Osteocyte (in vitro differentiated cells): ENCODE data around the gene STAP2. TPM values are rescaled to one million over a fixed set of nuclear protein-coding genes. Genes with fewer than 3 reads are reported as not detected.
A peak's percentile ranks its signal among the peaks of the same experiment; 100 is the strongest.

Experiments
- DNase-seq: peaks from one replicate; pipeline ENCODE4 v3.0.0; 2021; ENCODE audit warnings: mixed read lengths; ENCODE audit not compliant: unreplicated experiment; ENCODE audit errors: extremely low spot score
- H3K27ac Mint-ChIP-seq: one replicate; pipeline ENCODE4 v1.8.0; 2021; ENCODE audit warnings: mild to moderate bottlenecking, mixed read lengths; ENCODE audit not compliant: unreplicated experiment
- H3K27me3 Mint-ChIP-seq: one replicate; pipeline ENCODE4 v1.8.0; 2021; ENCODE audit warnings: mixed read lengths; ENCODE audit not compliant: unreplicated experiment
- H3K36me3 Mint-ChIP-seq: one replicate; pipeline ENCODE4 v1.8.0; 2021; ENCODE audit warnings: mixed read lengths; ENCODE audit not compliant: unreplicated experiment
- H3K4me1 Mint-ChIP-seq: one replicate; pipeline ENCODE4 v1.8.0; 2021; ENCODE audit warnings: mixed read lengths; ENCODE audit not compliant: unreplicated experiment
- H3K4me3 Mint-ChIP-seq: one replicate; pipeline ENCODE4 v1.8.0; 2021; ENCODE audit warnings: mild to moderate bottlenecking, moderate library complexity, mixed read lengths; ENCODE audit not compliant: unreplicated experiment
- H3K9me3 Mint-ChIP-seq: one replicate; pipeline ENCODE4 v1.8.0; 2021; ENCODE audit warnings: mixed read lengths; ENCODE audit not compliant: unreplicated experiment
- CTCF ChIP-seq: fragments of 200-600 bp; sonication (generic); IDR thresholded peaks from 2 replicates; pipeline ENCODE4 v1.5.0; 2021; ENCODE audit warnings: antibody characterized with exemption, mild to moderate bottlenecking, moderate library complexity
- total RNA-seq: library from RNA; stranded (reverse); gene quantifications from 2 replicates; pipeline ENCODE4 v1.2.1, GENCODE V29; 2021

Gene STAP2
- total RNA-seq, 1 donor from 2014 or later: 2.7 TPM

GRCh38 chr19:4372165-4373012 is 33.8 kb upstream of the STAP2 start:
- Mint-ChIP-seq H3K27me3 (no peaks in the 10 kb centered on the region), H3K9me3 (no peaks in the 10 kb centered on the region), H3K27ac (peak overlapping the region; percentile 83), H3K36me3 (no peaks in the 10 kb centered on the region), H3K4me1 (peaks cover 91% of the 10 kb centered on the region), H3K4me3 (no peak overlapping the region)
- no peak for TF ChIP-seq CTCF
- no peak for DNase-seq

GRCh38 chr19:4371247-4372164 is 32.9 kb upstream of the STAP2 start:
- peaks cover 2% of the 10 kb centered on the region for H3K36me3 Mint-ChIP-seq
- DNase-seq: peak; percentile 93
- peaks cover 82% of the 10 kb centered on the region for H3K4me1 Mint-ChIP-seq
- H3K27ac Mint-ChIP-seq: peak overlapping the region; percentile 83
- no peaks in the 10 kb centered on the region for H3K9me3 Mint-ChIP-seq
- TF ChIP-seq CTCF: no peak
- peak overlapping the region; percentile 38 for H3K4me3 Mint-ChIP-seq
- H3K27me3 Mint-ChIP-seq: no peaks in the 10 kb centered on the region

- no peaks in the 10 kb centered on the region for H3K9me3 Mint-ChIP-seq
- peak overlapping the region; percentile 38 for H3K4me3 Mint-ChIP-seq
- peaks cover 2% of the 10 kb centered on the region for H3K36me3 Mint-ChIP-seq
- TF ChIP-seq CTCF: no peak
- no peak for DNase-seq
- H3K27ac Mint-ChIP-seq: peak overlapping the region; percentile 83
- no peaks in the 10 kb centered on the region for H3K27me3 Mint-ChIP-seq
- H3K4me1 Mint-ChIP-seq: peaks cover 72% of the 10 kb centered on the region
Observed at GRCh38 chr19:4370418-4371041, 31.9 kb upstream of the STAP2 start.

- Mint-ChIP-seq H3K4me3 (no peak overlapping the region), H3K9me3 (no peaks in the 10 kb centered on the region)
Observed at GRCh38 chr19:4369888-4370260, 31.2 kb upstream of the STAP2 start.

More at GRCh38 chr19:4369888-4370260, 31.2 kb upstream of the STAP2 start:
- Mint-ChIP-seq H3K36me3 (peaks cover 2% of the 10 kb centered on the region), H3K27ac (no peak overlapping the region), H3K4me1 (peaks cover 66% of the 10 kb centered on the region), H3K27me3 (no peaks in the 10 kb centered on the region)
- DNase-seq: no peak
- TF ChIP-seq CTCF: peak; percentile 21
